K562 (cell line): ENCODE measurements around the gene ISG20L2. TPM values are rescaled to one million over a fixed set of nuclear protein-coding genes. Genes with fewer than 3 reads are reported as not detected.

ENCODE experiments used
- MLLT1 ChIP-seq, 2 experiments: fragments of 450-650 bp; IDR thresholded peaks; 2 replicates each; pipeline ENCODE4 v1.6.1; 2016
- RCOR1 ChIP-seq, 2 experiments: IDR thresholded peaks; 2 replicates each; pipeline ENCODE4 v1.6.1; 2012; ENCODE audit warnings: low read depth in 2 of 2, low read length in 2 of 2, borderline replicate concordance in 1 of 2, improper control_type of control experiment in 1 of 2
- SRF ChIP-seq, 2 experiments: fragments of 250-450, 450-650 bp in 1 of 2; sonication (Bioruptor Pico) in 1 of 2; sonication (generic) in 1 of 2; formaldehyde crosslinking; IDR thresholded peaks; 2 replicates each; pipeline versions ENCODE4 v1.5.0 to v1.5.1; 2020 to 2022; ENCODE audit warnings: mild to moderate bottlenecking in 1 of 2, missing genetic modification reagents in 1 of 2
- TEAD1 ChIP-seq, 2 experiments: fragments of 450-650 bp in 1 of 2; sonication (generic) in 1 of 2; formaldehyde crosslinking; IDR thresholded peaks; 2 replicates each; pipeline versions ENCODE4 v1.4.0 to v1.8.0; 2020 to 2022; ENCODE audit warnings: mild to moderate bottlenecking in 2 of 2, missing genetic modification reagents in 1 of 2
- polyA plus RNA-seq, 8 experiments: library from polyadenylated mRNA; depleted of rRNA in 4 of 8; stranded (reverse) in 5 of 8; unstranded in 3 of 8; fragments of >200 nt; fragmentation: Nextera tagmentation in 2 of 8; fragmentation: Illumina TruSeq in 1 of 8; extraction: Ambion mirVana in 2 of 8; extraction: Trizol in 1 of 8; gene quantifications; 2 replicates each; pipeline versions ENCODE4 v1.2.1 to v1.2.3, GENCODE V29; 2011 to 2014; ENCODE audit warnings: inconsistent platforms in 1 of 8, missing spikeins in 1 of 8
- total RNA-seq, 7 experiments: library from RNA; depleted of rRNA in 6 of 7; stranded (reverse); fragments of >200 nt in 6 of 7; fragmentation: Illumina TruSeq in 2 of 7; extraction: Trizol in 2 of 7; gene quantifications; 2 replicates each; pipeline versions ENCODE4 v1.2.1 to v1.2.3, GENCODE V29; 2011 to 2021; ENCODE audit warnings: low replicate concordance in 1 of 7
- TF ChIP-seq, protein P1 (sequence below): sonication (generic); formaldehyde crosslinking; IDR thresholded peaks from 2 replicates; pipeline ENCODE4 v1.8.0; 2022; ENCODE audit warnings: mild to moderate bottlenecking, missing genetic modification reagents

Gene ISG20L2
- total and polyA plus RNA-seq, 9 of the 15 experiments (the other 6 are each of a cell fraction or from before 2014, with no cell fraction given), result 21.3 to 130 (median 50.3) TPM

DNA sequence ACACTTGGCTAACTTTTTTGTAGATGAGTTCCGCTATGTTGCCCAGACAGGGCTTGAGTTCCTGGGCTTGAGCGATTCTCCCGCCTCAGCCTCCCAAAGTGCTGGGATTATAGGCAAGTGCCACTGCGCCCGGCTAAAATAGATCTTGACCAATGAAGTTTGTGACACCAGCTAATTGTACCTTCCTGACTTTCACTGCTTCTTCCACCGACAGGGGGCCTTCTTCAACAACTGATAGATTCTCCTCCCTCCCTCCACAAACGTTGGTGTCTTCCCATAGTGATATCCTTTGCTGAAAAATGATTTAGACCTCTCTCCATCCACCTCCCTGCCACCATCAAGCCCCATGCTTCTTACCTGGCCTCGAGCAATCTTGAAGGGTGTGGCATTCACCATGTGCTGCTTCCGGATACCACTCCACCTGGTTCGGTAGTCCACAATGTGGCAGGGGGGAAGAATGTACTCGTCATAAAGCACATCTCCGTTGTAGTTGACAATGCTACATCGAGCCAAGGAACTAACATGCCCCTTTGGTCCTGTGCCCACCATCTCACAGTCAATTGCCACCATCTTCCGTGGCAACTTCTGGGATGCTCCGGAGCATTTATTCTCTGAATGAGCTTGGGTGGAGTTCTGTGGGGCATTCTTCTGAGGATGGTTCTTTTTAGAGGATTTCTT lies 1.9 kb downstream of the ISG20L2 start (continued):
- TF ChIP-seq, protein P1, sequence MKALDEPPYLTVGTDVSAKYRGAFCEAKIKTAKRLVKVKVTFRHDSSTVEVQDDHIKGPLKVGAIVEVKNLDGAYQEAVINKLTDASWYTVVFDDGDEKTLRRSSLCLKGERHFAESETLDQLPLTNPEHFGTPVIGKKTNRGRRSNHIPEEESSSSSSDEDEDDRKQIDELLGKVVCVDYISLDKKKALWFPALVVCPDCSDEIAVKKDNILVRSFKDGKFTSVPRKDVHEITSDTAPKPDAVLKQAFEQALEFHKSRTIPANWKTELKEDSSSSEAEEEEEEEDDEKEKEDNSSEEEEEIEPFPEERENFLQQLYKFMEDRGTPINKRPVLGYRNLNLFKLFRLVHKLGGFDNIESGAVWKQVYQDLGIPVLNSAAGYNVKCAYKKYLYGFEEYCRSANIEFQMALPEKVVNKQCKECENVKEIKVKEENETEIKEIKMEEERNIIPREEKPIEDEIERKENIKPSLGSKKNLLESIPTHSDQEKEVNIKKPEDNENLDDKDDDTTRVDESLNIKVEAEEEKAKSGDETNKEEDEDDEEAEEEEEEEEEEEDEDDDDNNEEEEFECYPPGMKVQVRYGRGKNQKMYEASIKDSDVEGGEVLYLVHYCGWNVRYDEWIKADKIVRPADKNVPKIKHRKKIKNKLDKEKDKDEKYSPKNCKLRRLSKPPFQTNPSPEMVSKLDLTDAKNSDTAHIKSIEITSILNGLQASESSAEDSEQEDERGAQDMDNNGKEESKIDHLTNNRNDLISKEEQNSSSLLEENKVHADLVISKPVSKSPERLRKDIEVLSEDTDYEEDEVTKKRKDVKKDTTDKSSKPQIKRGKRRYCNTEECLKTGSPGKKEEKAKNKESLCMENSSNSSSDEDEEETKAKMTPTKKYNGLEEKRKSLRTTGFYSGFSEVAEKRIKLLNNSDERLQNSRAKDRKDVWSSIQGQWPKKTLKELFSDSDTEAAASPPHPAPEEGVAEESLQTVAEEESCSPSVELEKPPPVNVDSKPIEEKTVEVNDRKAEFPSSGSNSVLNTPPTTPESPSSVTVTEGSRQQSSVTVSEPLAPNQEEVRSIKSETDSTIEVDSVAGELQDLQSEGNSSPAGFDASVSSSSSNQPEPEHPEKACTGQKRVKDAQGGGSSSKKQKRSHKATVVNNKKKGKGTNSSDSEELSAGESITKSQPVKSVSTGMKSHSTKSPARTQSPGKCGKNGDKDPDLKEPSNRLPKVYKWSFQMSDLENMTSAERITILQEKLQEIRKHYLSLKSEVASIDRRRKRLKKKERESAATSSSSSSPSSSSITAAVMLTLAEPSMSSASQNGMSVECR, result no peak; the same call in 1 of the 2 replicates
- TF ChIP-seq MLLT1 (IDR thresholded peaks at IDR 0.05) (peak in 1 of 2 experiments; percentile 46; a peak in 1 of 4 replicates), TEAD1 (CRISPR knock-in tag; IDR thresholded peaks at IDR 0.05) (peak; percentile 8 to 26; a peak in 1 of 4 replicates), RCOR1 (IDR thresholded peaks at IDR 0.05; ENCODE audit: borderline replicate concordance in 1 of 2, low read depth in 2 of 2, low read length in 2 of 2) (peak in 1 of 2 experiments; percentile 67; a peak in 1 of 4 replicates), SRF (CRISPR knock-in tag; IDR thresholded peaks at IDR 0.05) (0 out of 4 replicates have a peak, but pooled peaks of 1 of the 2 experiments have one; percentile 33)
- TF ChIP-seq, all 486 proteins: peak for 43
